HepG2 (cell line): ENCODE data around the gene TMEM269.

ENCODE experiments used
- CTCF ChIP-seq: sonication (generic); formaldehyde crosslinking; IDR thresholded peaks from 2 replicates; pipeline ENCODE4 v1.5.0; 2020; ENCODE audit warnings: mild to moderate bottlenecking, missing genetic modification reagents, moderate library complexity
- MBD4 ChIP-seq: IDR thresholded peaks from 2 replicates; pipeline ENCODE4 v1.6.1; 2012; ENCODE audit warnings: low read length, inconsistent platforms, borderline replicate concordance
- SALL2 ChIP-seq: sonication (generic); formaldehyde crosslinking; IDR thresholded peaks from 2 replicates; pipeline ENCODE4 v1.8.1; 2023; ENCODE audit warnings: mild to moderate bottlenecking, missing genetic modification reagents, inconsistent platforms
- TAF1 ChIP-seq: sonication (generic); formaldehyde crosslinking; IDR thresholded peaks from 2 replicates; pipeline ENCODE4 v1.4.0; 2020; ENCODE audit warnings: missing genetic modification reagents
- ZNF530 ChIP-seq: sonication (generic); formaldehyde crosslinking; IDR thresholded peaks from 2 replicates; pipeline ENCODE4 v1.5.0; 2020; ENCODE audit warnings: low read depth, mild to moderate bottlenecking, missing genetic modification reagents

GRCh38 chr1:42742617-42743316 lies 42.0 kb upstream of the TMEM269 start:
- TF ChIP-seq TAF1 (CRISPR knock-in tag) (no peak), ZNF530 (no peak), SALL2 (CRISPR knock-in tag) (no peak), CTCF (CRISPR knock-in tag) (no peak), MBD4 (no peak)
